ENCODE results near the gene PTDSS2. TPM values are rescaled to one million over a fixed set of nuclear protein-coding genes. Genes with fewer than 3 reads are reported as not detected.

PTDSS2 gene
- total and polyA plus RNA-seq, 2 experiments from 2014 or later = 22.7 to 145 TPM

DNA sequence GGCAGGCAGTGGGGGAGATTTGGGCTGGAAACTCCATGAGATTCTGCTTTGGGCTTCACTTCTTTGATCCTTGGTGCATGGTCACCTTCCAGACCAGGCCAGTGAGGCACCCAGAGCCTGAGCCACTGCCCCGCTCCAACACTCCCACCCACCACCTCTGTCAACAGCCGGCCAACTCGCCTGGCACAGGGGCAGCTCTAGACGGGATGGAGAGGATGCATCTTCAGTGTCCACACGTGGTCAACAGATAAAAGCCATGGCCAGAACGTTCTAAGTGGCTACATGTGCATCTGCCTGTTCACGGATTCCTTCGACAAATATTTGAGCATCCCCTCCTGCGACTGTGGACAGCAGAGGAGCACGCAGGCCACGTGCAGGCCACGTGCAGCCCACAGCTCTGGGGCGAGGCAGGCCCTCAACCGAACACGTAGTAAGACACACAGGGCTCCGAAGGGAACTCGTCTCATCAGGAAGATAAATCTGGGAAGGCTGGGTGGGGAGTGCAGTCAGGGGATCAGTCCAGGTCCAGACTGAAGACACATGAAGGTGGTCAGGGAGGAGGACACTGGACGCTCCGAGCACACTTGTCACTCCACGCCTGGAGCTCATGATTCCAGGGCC, 88.5 kb downstream of the PTDSS2 start:
- H3K4me3 Mint-ChIP-seq = peak overlapping the region; percentile 12; the same call in 1 of the 3 replicates
- H3K79me2 ChIP-seq (replicated peaks; ENCODE audit: insufficient read depth) = no peaks in the 10 kb centered on the region; the same call in 1 of the 2 replicates
- H3K4me2 ChIP-seq = no peak overlapping the region

More for the DNA sequence above, 88.5 kb downstream of the PTDSS2 start:
- H4K20me1 ChIP-seq (replicated peaks; ENCODE audit: insufficient read depth) = 0 out of 2 replicates have a peak, but pooled peaks cover 2% of the 10 kb centered on the region
- Mint-ChIP-seq H3K27ac (no peak overlapping the region), H3K36me3 (ENCODE audit: low read depth) (peaks cover 5% of the 10 kb centered on the region), H3K27me3 (ENCODE audit: insufficient read depth, low read depth, poor library complexity) (peaks cover 23% of the 10 kb centered on the region), H3K4me1 (peaks cover 3% of the 10 kb centered on the region; the same call in 2 of the 3 replicates), H3K9me3 (peaks cover 2% of the 10 kb centered on the region; the same call in 2 of the 3 replicates)
- TF ChIP-seq CREB1 (CRISPR knock-in tag; IDR thresholded peaks at IDR 0.05; ENCODE audit: low read depth) = no peak
- TF ChIP-seq, protein P1, sequence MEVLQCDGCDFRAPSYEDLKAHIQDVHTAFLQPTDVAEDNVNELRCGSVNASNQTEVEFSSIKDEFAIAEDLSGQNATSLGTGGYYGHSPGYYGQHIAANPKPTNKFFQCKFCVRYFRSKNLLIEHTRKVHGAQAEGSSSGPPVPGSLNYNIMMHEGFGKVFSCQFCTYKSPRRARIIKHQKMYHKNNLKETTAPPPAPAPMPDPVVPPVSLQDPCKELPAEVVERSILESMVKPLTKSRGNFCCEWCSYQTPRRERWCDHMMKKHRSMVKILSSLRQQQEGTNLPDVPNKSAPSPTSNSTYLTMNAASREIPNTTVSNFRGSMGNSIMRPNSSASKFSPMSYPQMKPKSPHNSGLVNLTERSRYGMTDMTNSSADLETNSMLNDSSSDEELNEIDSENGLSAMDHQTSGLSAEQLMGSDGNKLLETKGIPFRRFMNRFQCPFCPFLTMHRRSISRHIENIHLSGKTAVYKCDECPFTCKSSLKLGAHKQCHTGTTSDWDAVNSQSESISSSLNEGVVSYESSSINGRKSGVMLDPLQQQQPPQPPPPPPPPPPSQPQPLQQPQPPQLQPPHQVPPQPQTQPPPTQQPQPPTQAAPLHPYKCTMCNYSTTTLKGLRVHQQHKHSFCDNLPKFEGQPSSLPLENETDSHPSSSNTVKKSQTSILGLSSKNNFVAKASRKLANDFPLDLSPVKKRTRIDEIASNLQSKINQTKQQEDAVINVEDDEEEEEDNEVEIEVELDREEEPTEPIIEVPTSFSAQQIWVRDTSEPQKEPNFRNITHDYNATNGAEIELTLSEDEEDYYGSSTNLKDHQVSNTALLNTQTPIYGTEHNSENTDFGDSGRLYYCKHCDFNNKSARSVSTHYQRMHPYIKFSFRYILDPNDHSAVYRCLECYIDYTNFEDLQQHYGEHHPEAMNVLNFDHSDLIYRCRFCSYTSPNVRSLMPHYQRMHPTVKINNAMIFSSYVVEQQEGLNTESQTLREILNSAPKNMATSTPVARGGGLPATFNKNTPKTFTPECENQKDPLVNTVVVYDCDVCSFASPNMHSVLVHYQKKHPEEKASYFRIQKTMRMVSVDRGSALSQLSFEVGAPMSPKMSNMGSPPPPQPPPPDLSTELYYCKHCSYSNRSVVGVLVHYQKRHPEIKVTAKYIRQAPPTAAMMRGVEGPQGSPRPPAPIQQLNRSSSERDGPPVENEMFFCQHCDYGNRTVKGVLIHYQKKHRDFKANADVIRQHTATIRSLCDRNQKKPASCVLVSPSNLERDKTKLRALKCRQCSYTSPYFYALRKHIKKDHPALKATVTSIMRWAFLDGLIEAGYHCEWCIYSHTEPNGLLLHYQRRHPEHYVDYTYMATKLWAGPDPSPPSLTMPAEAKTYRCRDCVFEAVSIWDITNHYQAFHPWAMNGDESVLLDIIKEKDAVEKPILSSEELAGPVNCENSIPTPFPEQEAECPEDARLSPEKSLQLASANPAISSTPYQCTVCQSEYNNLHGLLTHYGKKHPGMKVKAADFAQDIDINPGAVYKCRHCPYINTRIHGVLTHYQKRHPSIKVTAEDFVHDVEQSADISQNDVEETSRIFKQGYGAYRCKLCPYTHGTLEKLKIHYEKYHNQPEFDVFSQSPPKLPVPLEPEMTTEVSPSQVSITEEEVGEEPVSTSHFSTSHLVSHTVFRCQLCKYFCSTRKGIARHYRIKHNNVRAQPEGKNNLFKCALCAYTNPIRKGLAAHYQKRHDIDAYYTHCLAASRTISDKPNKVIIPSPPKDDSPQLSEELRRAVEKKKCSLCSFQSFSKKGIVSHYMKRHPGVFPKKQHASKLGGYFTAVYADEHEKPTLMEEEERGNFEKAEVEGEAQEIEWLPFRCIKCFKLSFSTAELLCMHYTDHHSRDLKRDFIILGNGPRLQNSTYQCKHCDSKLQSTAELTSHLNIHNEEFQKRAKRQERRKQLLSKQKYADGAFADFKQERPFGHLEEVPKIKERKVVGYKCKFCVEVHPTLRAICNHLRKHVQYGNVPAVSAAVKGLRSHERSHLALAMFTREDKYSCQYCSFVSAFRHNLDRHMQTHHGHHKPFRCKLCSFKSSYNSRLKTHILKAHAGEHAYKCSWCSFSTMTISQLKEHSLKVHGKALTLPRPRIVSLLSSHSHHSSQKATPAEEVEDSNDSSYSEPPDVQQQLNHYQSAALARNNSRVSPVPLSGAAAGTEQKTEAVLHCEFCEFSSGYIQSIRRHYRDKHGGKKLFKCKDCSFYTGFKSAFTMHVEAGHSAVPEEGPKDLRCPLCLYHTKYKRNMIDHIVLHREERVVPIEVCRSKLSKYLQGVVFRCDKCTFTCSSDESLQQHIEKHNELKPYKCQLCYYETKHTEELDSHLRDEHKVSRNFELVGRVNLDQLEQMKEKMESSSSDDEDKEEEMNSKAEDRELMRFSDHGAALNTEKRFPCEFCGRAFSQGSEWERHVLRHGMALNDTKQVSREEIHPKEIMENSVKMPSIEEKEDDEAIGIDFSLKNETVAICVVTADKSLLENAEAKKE (CRISPR knock-in tag; IDR thresholded peaks at IDR 0.05) = no peak
- H3K9me2 ChIP-seq (ENCODE audit: insufficient read depth) = no peaks in the 10 kb centered on the region
- no peaks in the 10 kb centered on the region for H3K36me3 ChIP-seq (ENCODE audit: insufficient read depth)
- H3K4me1 ChIP-seq (ENCODE audit: insufficient read depth) = no peaks in the 10 kb centered on the region; the same call in 1 of the 2 replicates
- DNase-seq (ENCODE audit: low spot score) (no peak), ATAC-seq (no peak)
- peaks cover 11% of the 10 kb centered on the region for H3F3A ChIP-seq (replicated peaks; ENCODE audit: low read depth)
- H3K27ac ChIP-seq (ENCODE audit: low read depth) = no peak overlapping the region
- H3K27me3 ChIP-seq (ENCODE audit: insufficient read depth) = peaks cover 17% of the 10 kb centered on the region; the same call in 1 of the 2 replicates
- H2AFZ ChIP-seq = no peak overlapping the region
- no peak overlapping the region for H3K4me3 ChIP-seq

Measured in GM23338 (cell line).